GM18507 (cell line): ENCODE measurements around the gene RALGDS.
"Not testable (repeated sequence)": the region's sequence is repeated elsewhere in the genome, so short reads cannot be mapped to it uniquely, and the experiment has no call there.

Source experiments
- DNase-seq: peaks from one replicate; pipeline ENCODE4 v3.0.0; 2011; ENCODE audit warnings: low read depth; ENCODE audit not compliant: insufficient read length; ENCODE audit errors: extremely low spot score
- FAIRE-seq: peaks from 2 replicates; lab custom pipeline; 2011; peaks lifted over from hg19 to GRCh38; lab: Jason Lieb, UNC

The RALGDS gene

GRCh38 chr9:133098871-133099270 lies 22.2 kb downstream of the RALGDS start:
- FAIRE-seq (no peak), DNase-seq (no peak)

GRCh38 chr9:133098104-133098754 lies 22.8 kb downstream of the RALGDS start:
- FAIRE-seq (no peak), DNase-seq (no peak)

DNA sequence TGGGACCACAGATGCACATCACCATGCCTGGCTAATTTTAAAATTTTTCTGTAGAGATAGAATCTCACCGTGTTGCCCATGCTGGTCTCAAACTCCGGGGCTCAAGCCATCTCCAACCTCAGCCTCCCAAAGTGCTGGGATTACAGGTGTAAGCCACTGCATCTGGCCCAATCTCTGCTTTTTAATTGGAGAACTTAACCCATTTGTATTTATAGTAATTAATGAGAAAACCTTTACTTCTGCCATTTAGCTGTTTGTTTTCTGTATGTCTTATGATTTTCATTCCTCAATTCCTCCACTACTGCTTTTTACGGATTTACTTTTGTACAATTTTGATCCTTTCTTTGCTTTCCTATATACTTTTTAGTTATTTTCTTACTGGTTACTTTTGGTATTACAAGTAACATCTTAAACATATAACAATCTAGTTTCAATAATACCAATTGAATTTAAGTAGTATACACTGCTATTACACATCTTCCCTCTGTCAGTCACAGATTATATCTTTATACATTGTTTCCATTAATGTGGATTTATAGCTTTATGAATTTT lies 26.1 kb downstream of the RALGDS start:
- FAIRE-seq = no peak
- no peak for DNase-seq

- not testable (repeated sequence) for FAIRE-seq, DNase-seq
Observed at GRCh38 chr9:133094351-133094750, 26.7 kb downstream of the RALGDS start.

DNA sequence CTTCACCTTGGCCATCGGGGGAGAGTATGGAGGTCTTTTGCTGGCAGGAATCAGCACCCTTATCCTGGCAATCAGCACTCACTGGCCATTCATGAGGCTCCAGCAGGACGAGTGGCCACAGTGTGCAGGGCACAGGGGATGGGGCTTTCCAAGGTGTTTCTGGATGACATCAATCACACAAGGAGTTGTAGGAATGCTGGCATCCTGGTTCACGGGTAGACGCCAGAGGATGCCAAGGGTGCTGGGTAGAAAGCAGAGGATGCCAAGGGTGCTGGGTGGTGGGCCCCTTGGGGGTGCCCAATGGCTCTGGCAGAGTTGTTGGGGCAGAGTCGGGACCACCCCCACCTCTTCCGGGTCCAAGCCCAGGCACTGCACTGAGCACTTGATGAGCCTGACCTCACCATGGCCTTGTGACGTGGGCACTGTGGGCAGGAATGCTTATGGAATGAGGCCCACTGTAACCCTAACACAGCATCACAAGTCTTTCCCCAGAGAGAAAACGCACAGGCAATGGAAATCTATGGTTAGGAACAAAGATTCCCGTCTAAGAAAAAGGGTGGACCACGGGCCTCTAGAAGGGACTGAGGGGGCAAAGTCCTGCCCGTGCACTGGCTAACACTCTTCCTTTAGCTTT lies 30.2 kb downstream of the RALGDS start:
- DNase-seq (no peak), FAIRE-seq (no peak)

- FAIRE-seq (no peak), DNase-seq (no peak)
Observed at GRCh38 chr9:133090187-133090586, 30.9 kb downstream of the RALGDS start.

- FAIRE-seq (no peak), DNase-seq (no peak)
Observed at GRCh38 chr9:133089271-133089671, 31.8 kb downstream of the RALGDS start.

DNA sequence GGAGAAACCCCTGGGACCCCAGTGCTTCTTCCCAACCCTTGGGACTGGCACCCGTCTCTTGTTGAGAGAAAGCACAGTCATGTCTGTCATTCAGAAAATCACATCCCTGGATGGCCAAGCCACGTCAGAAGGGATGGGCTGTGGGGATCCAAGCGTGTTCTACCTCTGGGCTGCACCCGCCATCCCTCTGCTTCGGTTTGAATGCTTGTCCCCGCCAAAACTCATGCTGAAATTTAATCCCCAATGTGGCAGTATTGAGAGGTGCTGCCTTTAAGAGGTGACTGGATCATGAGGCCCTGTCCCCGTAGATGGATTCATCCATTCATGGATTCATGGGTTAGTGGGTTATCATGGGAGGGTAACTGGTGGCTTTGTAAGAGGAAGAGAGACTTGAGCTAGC lies 32.3 kb downstream of the RALGDS start:
- FAIRE-seq = no peak

DNA sequence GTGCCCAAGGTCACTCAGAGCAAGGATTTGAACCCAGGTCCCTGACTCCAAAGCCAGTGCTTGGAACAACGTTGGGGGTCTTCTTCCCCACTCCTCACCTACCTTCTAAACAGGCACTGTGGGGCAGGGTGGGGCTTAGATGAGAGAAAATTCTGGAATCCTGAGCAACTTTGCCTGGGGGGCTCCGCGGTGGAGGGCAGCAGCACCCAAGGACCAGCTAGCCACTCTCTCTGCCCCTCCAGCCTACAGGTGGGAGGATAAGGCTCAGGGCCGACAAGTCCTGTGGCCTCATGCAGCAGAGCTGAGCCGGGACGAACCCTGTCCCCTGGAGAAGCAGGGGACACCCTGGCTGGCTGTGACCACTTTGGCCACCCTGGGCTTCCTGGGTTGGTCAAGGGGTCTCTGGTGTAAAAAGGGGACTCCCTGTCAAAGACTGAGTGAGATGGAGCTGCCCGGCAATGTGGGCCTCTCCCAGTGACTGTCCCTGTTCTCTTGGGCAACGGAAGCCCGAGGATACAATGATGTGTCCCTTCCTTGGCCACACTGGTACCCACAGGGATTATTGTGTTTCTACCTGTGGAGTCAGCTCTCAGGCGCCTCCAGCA lies 32.8 kb downstream of the RALGDS start:
- FAIRE-seq (no peak), DNase-seq (no peak)

More for the DNA sequence above, 32.3 kb downstream of the RALGDS start:
- no peak for DNase-seq

DNA sequence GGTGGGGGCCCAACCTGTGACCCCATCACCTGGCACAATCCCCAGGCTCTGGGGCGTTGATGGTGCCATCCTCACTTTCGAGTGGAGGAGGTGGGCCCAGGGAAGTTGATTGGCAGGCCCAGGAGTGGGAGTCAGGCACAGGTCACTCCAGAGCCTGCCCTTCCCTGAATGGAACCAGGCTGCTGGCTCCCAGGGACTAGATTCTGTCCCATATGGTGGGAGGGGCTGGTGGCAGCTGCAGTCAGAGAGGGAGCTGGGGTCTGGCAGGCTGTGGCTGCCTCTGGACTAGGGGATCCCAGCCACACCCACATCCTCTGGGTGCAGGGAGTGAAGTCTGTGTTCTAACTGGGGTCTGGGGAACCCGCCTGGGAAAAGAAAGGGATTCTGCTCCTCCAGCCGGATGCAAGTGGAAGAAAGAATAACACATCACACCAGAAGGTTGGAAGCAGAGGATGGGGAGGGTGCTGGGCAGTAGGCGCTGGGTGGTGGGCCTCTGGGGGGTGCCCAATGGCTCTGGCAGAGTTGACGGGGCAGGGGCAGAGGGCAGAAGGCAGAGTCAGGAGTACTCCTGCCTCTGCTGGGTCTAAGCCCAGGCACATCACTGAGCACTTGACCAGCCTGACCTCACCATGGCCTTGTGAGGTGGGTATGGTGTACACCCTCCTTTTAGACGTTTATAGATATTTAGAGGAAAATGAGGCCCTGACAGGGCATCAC lies 33.5 kb downstream of the RALGDS start:
- DNase-seq = no peak
- no peak for FAIRE-seq

DNA sequence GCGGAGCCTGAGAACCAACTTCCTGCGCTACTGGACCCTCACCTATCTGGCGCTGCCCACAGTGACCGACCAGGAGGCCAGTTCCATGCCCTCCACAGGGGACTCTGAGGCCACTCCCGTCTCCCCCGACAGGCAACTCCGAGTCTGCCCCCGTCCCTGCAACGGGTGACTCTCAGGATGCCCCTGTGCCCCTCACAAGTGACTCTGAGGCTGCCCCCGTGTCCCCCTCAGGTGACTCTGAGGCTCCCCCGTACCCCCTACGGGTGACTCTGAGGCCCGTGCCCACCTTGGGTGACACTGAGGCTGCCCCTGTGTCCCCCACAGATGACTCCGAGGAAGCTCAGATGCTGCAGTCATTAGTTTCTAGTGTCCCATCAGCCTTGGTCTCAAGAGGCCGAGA lies 34.1 kb downstream of the RALGDS start:
- DNase-seq (no peak), FAIRE-seq (no peak)

- FAIRE-seq, DNase-seq: not testable (repeated sequence)
Observed at GRCh38 chr9:133086212-133086860, 34.7 kb downstream of the RALGDS start.

DNA sequence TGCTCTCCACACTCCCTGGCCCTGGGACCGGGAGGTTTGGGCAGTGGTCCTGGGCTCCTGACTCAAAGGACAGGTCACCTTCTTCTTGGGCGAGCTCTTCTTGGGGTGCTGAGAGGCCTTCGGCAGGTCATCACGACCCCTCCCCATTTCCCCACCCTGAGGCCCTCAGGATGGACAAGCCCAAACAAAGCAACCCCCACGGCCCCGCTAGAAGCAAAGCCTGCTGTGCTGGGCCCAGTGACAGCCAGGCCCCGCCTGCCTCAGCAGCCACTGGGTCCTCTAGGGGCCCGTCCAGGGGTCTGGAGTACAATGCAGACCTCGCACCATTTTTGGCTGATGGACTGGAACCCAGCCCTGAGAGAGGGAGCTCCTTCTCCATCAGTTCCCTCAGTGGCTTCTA lies 37.4 kb downstream of the RALGDS start:
- DNase-seq, FAIRE-seq: not testable (repeated sequence)

- FAIRE-seq, DNase-seq: not testable (repeated sequence)
Observed at GRCh38 chr9:133081957-133082644, 38.9 kb downstream of the RALGDS start.

DNA sequence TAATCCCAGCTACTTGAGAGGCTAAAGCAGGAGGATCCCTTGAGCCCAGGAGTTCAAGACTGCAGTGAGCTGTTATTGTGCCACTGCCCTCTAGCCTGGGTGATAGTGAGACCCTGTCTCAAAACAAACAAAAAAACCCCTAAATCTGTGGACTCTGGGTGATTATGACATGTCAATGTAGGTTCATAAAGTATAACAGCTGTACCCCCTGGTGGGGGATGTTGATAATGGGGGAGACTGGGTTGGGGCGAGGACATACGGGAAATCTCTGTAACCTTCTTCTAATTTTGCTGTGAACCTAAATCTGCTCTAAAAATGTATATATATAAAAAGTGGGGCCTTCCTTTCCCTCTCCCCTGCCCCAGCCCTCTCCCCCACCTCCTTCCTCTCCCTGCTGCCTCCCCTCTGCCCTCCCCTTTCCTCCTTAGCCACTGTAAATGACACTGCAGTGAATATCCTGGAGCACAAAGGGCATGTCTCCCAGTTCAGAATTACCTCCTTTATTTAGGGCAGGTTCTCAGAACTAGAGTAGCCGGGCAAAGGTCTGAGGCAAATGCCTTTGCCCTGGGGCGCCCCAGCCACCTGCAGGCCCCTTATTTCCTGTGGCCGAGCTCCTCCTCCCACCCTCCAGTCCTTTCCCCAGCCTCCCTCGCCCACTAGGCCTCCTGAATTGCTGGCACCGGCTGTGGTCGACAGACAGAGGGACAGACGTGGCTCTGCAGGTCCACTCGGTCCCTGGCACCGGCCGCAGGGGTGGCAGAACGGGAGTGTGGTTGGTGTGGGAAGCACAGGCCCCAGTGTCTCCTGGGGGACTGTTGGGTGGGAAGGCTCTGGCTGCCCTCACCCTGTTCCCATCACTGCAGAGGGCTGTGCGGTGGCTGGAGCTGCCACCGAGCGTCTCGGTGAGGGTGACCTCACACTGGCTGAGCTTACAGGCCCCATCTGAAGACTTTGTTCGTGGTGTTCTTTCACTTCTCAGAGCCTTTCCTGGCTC lies 40.0 kb downstream of the RALGDS start:
- FAIRE-seq, DNase-seq: not testable (repeated sequence)

- no peak for FAIRE-seq
Observed at GRCh38 chr9:133080161-133080560, 40.9 kb downstream of the RALGDS start.

DNA sequence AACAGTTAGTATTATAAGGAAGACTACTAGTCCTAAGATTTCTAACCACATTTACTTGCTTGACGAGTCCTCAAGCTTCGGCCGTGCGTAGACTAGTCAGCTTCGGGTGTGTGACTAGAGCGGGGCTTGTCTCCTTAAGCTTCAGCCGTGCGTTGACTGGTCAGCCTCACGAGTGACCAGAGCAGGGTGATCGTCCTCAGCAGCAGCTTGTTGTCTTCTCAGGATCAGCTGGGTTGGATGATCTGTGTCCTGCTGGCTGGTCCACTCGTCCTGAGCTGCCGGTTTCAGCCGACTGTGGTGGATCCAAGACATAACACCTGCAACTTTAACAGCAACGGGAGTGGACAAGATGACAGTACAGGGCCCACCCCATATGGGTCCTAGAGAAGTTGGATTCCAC lies 42.6 kb downstream of the RALGDS start:
- FAIRE-seq = no peak

More at GRCh38 chr9:133080161-133080560, 40.9 kb downstream of the RALGDS start:
- DNase-seq = no peak

DNA sequence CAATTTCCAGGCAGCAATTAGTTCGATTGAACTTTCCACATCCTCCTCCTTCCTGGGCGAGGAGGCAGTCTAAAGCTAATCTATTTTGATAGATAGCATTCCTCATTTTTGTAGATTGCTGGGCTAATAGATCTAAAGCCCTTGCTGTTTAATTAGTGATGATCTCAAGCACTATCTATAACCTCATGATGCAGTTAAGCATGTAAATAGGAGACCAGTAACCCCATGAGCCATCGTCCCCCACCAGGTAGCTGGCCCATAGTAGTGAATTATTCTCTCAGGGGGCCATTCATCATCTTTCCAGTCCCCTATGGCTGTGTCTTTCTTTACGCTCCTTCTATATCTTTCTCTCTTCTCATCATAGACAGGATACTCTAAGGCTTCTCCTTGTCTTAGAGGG lies 44.3 kb downstream of the RALGDS start:
- FAIRE-seq (no peak), DNase-seq (no peak)

More for the DNA sequence above, 42.6 kb downstream of the RALGDS start:
- no peak for DNase-seq
